Muscle of back (tissue), 11 donors: Measurements from ENCODE around the gene LHFPL6. TPM values are rescaled to one million over a fixed set of nuclear protein-coding genes. Genes with fewer than 3 reads are reported as not detected.

Source experiments
- DNase-seq, 3 donors: peaks; one replicate each; pipeline versions ENCODE4 v3.0.0 to v3.0.0-alpha.2; 2013
- polyA plus RNA-seq, 10 donors: library from polyadenylated mRNA; unstranded; fragments of 120-200 nt; gene quantifications; one replicate each; pipeline ENCODE4 v1.2.1, GENCODE V29; 2013; ENCODE audit not compliant: insufficient read length in 10 of 10

LHFPL6 gene
- polyA plus RNA-seq, 10 donors = 53.9 to 84.6 (median 68.7) TPM

DNA sequence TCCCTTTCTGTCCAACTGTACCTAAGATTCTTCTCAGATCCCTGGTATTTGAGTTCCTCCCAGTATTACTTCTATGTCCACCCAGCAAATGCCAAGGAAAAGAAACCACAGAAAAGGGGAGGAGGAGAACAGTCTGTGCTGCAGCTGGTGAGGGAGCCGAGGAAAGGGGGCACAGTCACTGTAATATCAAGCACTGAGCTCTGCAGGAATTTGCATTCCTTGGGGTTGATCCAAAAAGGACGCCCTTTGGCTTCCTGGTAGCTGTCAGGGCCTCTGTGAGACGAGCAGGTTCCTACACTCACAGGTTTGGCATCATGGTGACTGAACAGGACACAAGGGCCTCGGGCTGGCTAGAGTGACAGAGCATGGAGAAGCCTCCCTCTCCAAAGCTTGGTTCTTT, 291.4 kb downstream of the LHFPL6 start:
- no peak for DNase-seq

DNA sequence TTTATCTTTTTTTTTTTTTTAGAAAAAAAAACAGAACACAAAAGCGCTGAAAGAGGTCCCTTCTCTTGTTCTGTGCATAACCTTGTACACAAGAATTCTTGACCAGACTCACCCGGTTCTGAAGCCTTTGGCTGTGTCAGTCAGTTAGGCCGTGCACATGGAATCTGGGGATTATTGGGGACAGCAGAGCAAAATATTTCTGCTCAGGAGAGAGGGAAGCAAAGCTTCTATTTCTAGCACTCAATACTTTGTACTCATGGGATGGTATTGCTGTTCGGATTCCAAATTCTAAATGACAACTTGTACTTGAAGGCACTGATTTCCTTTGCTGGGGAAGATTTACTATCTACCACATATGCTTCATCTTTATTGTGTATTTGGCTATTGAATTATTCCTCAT, 292.0 kb downstream of the LHFPL6 start:
- no peak for DNase-seq

DNA sequence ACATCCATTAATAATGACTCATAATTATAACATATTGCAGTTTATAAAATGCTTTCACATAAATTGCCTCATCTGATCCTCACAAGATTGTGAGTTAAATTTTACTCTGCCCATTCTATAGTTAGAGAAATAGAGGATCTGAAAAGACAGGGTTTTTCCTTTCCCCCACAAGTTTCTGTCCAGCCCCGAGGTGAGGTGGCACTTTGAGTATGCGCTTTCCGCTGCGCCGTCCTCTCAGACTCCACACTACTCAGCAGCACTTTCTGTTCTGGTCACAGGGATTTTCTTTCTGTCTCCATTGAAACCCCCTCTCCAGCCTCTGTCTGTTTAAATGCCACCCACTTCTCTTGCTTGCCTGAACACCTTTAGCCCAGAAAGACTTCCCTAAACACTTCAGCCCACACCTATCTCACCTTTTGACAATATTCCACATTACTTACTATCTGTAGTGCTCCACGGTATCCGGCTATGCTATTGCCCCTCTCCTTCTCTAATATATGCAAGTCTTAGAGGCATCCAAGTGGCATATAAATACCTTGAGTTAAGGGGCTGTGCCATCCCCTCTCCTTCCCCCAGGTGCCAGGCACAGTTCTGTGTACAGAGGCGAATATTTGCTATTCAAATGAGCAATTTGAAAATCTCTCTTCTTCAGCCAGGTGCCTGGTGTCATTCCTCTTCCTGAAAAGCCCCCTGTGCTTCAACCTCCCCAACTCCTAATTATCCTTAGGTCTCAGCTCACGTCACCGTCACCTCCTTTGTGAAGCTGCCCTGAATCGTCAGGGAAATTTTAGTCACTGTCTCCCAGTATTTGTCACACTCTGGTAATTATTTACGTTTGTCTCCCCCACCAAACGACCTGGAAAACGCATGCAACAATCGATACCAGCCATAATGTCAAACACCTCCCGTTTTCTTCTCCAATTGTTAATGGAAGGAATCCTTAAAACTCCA, 296.1 kb downstream of the LHFPL6 start:
- no peak for DNase-seq

DNA sequence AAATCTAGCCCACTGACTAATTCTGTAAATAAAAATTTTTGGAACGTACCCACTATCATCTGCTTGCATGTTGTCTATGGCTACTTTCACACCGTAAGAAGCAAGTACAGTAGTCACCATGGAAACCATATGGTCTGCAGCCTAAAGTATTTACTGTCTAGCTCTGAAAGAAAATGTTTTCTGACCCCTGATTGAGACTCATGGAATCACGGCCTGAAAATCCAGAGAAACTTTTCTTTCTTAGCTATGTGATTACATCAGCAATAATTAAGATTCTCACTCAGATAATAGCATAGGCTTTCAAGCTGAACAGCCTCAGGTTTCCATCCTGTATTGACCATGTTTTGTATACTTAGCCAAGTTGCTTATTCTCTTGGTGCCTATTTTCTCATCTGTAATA, 300.2 kb downstream of the LHFPL6 start:
- no peak for DNase-seq

DNA sequence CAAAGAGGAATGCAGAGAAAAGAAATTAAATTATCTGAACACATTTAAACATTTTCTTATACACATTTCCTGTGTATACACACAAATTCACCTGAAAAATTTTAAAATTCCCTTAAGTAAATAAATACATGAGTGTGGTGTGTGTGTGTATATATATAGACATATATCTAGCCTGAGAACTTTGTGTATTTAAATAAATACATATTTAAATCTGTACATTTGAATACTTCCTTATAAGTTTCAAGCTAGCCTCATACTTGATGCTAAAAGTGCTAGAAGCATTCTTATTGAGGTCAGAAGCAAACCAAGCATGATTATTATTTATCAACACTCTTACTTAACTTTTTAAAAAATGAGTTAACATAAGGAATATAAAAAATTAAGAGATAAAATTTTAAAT, 304.0 kb downstream of the LHFPL6 start:
- no peak for DNase-seq

DNA sequence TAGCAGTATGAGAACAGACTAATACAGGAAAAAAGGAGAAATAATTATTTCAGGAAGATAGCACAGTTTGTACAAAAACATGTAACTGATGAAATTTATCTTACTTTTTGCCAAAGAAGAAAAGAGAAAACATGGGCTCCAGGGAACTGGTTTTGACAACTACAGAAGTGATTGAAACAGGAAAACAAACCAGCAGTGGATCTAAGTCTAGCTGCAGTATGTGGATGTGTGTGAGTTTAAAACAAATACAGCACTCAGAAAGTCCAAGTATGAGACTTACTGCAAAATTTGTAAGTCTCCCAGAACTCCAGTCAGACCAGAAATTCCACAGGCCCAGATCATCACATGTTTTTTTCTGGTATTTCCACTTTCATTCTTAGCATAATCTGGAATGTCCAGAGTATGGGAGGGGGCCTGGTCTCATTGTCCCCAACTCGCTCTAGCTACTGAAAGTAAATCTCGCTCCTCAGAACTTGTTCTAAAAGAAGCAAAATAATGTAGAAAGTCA, 305.3 kb downstream of the LHFPL6 start:
- DNase-seq = no peak

DNA sequence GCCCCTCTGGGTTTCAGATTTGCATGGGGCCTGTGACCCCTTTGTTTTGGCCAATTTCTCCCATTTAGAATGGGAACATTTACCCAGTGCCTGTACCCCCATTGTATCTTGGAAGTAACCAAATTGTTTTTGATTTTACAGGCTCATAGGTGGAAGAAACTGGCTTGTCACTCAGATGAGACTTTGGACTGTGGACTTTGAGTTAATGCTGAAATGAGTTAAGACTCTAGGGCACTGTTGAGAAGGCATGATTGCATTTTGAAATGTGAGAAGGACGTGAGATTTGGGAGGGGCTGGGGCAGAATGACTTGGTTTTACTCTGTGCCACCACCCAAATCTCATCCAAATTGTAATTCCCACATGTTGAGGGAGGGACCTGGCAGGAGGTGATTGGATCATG, 306.0 kb downstream of the LHFPL6 start:
- DNase-seq = no peak

DNA sequence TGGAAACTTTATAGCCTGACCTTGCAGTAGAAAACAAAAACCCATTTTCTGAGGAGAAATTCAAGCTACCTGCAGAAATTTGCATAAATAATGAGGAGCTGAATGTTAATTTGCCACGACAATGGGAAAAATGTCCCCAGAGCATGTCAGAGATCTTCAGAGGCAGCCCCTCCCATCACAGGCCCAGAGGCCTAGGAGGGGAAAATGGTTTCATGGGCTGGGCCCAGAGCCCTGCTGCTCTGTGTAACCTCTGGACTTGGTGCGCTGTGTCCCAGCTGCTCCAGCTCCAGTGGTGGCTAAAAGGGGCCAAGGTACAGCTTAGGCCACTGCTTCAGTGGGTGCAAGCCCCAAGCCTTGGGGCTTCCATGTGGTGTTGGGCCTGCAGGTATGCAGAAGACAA, 306.8 kb downstream of the LHFPL6 start:
- no peak for DNase-seq

Other genes with a start within 250 kb of the LHFPL6 start
- 10 to 100 TPM; 16.3 to 21.5 (median 19.3) TPM for gene COG6, start 52.5 kb upstream of the LHFPL6 start, polyA plus RNA-seq